Endothelial cell of umbilical vein (primary cell): Measurements from ENCODE around the gene ZNF81. TPM values are rescaled to one million over a fixed set of nuclear protein-coding genes. Genes with fewer than 3 reads are reported as not detected.
"Not testable (repeated sequence)": the region's sequence is repeated elsewhere in the genome, so short reads cannot be mapped to it uniquely, and the experiment has no call there.

Source experiments
- BruUV-seq: library from RNA; stranded (reverse); fragments of 400-500 nt; replicated peaks from 2 replicates; lab custom pipeline; 2021; lab: Mats Ljungman, UMichigan
- CTCF ChIA-PET: fragments of 300-600, 350-600 bp; sonication (Branson Sonifier 250); formaldehyde crosslinking; loops from one replicate; lab custom pipeline; 2021; ENCODE audit warnings: antibody characterized with exemption, inconsistent platforms; lab: Charles Lee
- POLR2A ChIA-PET: fragments of 300-600, 350-600 bp; sonication (Branson Sonifier 250); formaldehyde crosslinking; loops from one replicate; lab custom pipeline; 2021; ENCODE audit warnings: antibody characterized with exemption, inconsistent platforms; lab: Charles Lee
- DNase-seq: peaks from one replicate; pipeline ENCODE4 v3.0.0-alpha.2; 2011; ENCODE audit warnings: low read depth, low spot score
- FAIRE-seq: peaks from 2 replicates; lab custom pipeline; 2011; peaks lifted over from hg19 to GRCh38; lab: Jason Lieb, UNC
- H2AFZ ChIP-seq: 2 replicates; pipeline ENCODE4 v1.6.0; 2012; ENCODE audit warnings: low read depth, low read length, control low read depth, inconsistent platforms
- H3K27ac ChIP-seq: 2 replicates; pipeline ENCODE4 v1.5.1; 2011; ENCODE audit warnings: low read depth, mild to moderate bottlenecking, control low read depth, low read length, moderate library complexity; ENCODE audit not compliant: insufficient read depth
- H3K27me3 ChIP-seq, 2 experiments: 2 replicates each; pipeline versions ENCODE4 v1.6.0 to v1.6.1; 2011; ENCODE audit warnings: low read length in 2 of 2, mixed read lengths in 1 of 2; ENCODE audit not compliant: control insufficient read depth in 2 of 2, insufficient read depth in 2 of 2
- H3K36me3 ChIP-seq, 2 experiments: 2 replicates in 1 of 2; 3 replicates in 1 of 2; pipeline ENCODE4 v1.5.1; 2011; ENCODE audit warnings: low read length in 2 of 2, mild to moderate bottlenecking in 1 of 2, moderate library complexity in 1 of 2; ENCODE audit not compliant: control insufficient read depth in 2 of 2, insufficient read depth in 2 of 2; ENCODE audit errors: extremely low read depth in 1 of 2
- H3K4me1 ChIP-seq: 3 replicates; pipeline ENCODE4 v1.5.1; 2011; ENCODE audit warnings: mild to moderate bottlenecking, low read length; ENCODE audit not compliant: control insufficient read depth, insufficient read depth; ENCODE audit errors: extremely low read depth
- H3K4me2 ChIP-seq: 2 replicates; pipeline ENCODE4 v1.6.1; 2011; ENCODE audit warnings: low read length, control low read depth, mixed read lengths; ENCODE audit not compliant: insufficient read depth
- H3K4me3 ChIP-seq, 3 experiments: fragments of 200-600 bp in 1 of 3; sonication (generic), shearing (Covaris generic) in 1 of 3; replicated peaks in 1 of 3; 2 replicates each; pipeline ENCODE4 v1.5.1; 2011 to 2016; ENCODE audit warnings: control low read depth in 3 of 3, low read length in 3 of 3, mild to moderate bottlenecking in 2 of 3, inconsistent platforms in 1 of 3, low read depth in 1 of 3, moderate library complexity in 1 of 3; ENCODE audit not compliant: insufficient read depth in 1 of 3
- H3K79me2 ChIP-seq: 2 replicates; pipeline ENCODE4 v1.6.0; 2012; ENCODE audit warnings: low read length, inconsistent platforms; ENCODE audit not compliant: control insufficient read depth, insufficient read depth
- H3K9ac ChIP-seq: replicated peaks from 2 replicates; pipeline ENCODE3; 2011; ENCODE audit warnings: low read length, control low read depth; ENCODE audit not compliant: insufficient read depth; ENCODE audit errors: extremely low read depth
- H3K9me1 ChIP-seq: replicated peaks from 3 replicates; pipeline ENCODE4 v1.6.0; 2011; ENCODE audit warnings: mild to moderate bottlenecking, low read length; ENCODE audit not compliant: control insufficient read depth, insufficient read depth; ENCODE audit errors: extremely low read depth
- H3K9me3 ChIP-seq: replicated peaks from 2 replicates; pipeline ENCODE4 v1.5.1; 2012; ENCODE audit warnings: low read length, inconsistent platforms; ENCODE audit not compliant: control insufficient read depth, insufficient read depth
- H4K20me1 ChIP-seq: replicated peaks from 2 replicates; pipeline ENCODE3; 2011; ENCODE audit warnings: mild to moderate bottlenecking, low read length; ENCODE audit not compliant: control insufficient read depth, insufficient read depth; ENCODE audit errors: extremely low read depth
- CTCF ChIP-seq, 2 donors: IDR thresholded peaks; 1 replicate in 1 of 2; 2 replicates in 1 of 2; pipeline ENCODE4 v1.5.1; 2011; ENCODE audit warnings: low read length in 2 of 2, mild to moderate bottlenecking in 2 of 2, moderate library complexity in 2 of 2, control low read depth in 1 of 2, inconsistent platforms in 1 of 2, low read depth in 1 of 2; ENCODE audit not compliant: insufficient read depth in 1 of 2; ENCODE audit errors: extremely low read depth in 1 of 2
- EZH2 ChIP-seq: IDR thresholded peaks from 2 replicates; pipeline ENCODE4 v1.6.1; 2012; ENCODE audit warnings: borderline replicate concordance, low read depth, mild to moderate bottlenecking, moderate library complexity, low read length, inconsistent platforms; ENCODE audit not compliant: severe bottlenecking
- FOS ChIP-seq: IDR thresholded peaks from 2 replicates; pipeline ENCODE4 v1.6.1; 2011; ENCODE audit warnings: mild to moderate bottlenecking, low read length, moderate library complexity, borderline replicate concordance; ENCODE audit not compliant: insufficient read depth
- GATA2 ChIP-seq: IDR thresholded peaks from 2 replicates; pipeline ENCODE4 v1.7.0; 2011; ENCODE audit warnings: low read depth, mild to moderate bottlenecking, moderate library complexity, mixed read lengths, low read length; ENCODE audit not compliant: insufficient read length, insufficient read depth
- JUN ChIP-seq: IDR thresholded peaks from 2 replicates; pipeline ENCODE4 v1.6.1; 2011; ENCODE audit warnings: borderline replicate concordance, low read depth; ENCODE audit not compliant: insufficient read length, insufficient read depth
- MAX ChIP-seq: IDR thresholded peaks from 2 replicates; pipeline ENCODE4 v1.6.1; 2011; ENCODE audit not compliant: insufficient read depth, insufficient read length
- MYC ChIP-seq: IDR thresholded peaks from one replicate; pipeline ENCODE4 v1.6.1; 2011; ENCODE audit warnings: mild to moderate bottlenecking, low read depth, low read length
- POLR2A ChIP-seq: IDR thresholded peaks from 2 replicates; pipeline ENCODE4 v1.6.1; 2012; ENCODE audit warnings: low read depth, mild to moderate bottlenecking, control low read depth, low read length
- POLR2AphosphoS5 ChIP-seq: IDR thresholded peaks from 2 replicates; pipeline ENCODE4 v1.6.1; 2012; ENCODE audit warnings: low read depth, mild to moderate bottlenecking, control low read depth, low read length, moderate library complexity; ENCODE audit not compliant: insufficient read depth
- dilution Hi-C: fragments of 300-500 bp; cut with MboI; formaldehyde crosslinking; loops from one replicate; pipeline ENCODE4 v1.15.0; 2019; ENCODE audit warnings: low sequenced_read_pairs; ENCODE audit not compliant: extremely low pct_ligation_motif_present
- intact Hi-C: fragments of 100-400 bp; cut with micrococcal nuclease; formaldehyde crosslinking; loops from one replicate; pipeline ENCODE4 v1.10.0; 2022
- polyA plus RNA-seq, 4 experiments: library from polyadenylated mRNA; depleted of rRNA in 3 of 4; stranded (reverse) in 3 of 4; unstranded in 1 of 4; fragments of >200 nt; gene quantifications; 2 replicates each; pipeline versions ENCODE4 v1.2.1 to v1.2.3, GENCODE V29; 2011 to 2012; ENCODE audit warnings: missing spikeins in 1 of 4
- total RNA-seq: library from RNA; stranded (reverse); gene quantifications from 2 replicates; pipeline ENCODE4 v1.2.3, GENCODE V29; 2021

The ZNF81 gene
- total and polyA plus RNA-seq, 2 donors (not counting 3 experiments of a cell fraction or from before 2014, with no cell fraction given), result 2.7 to 6.4 TPM

GRCh38 chrX:47802589-47802988, 34.1 kb upstream of the ZNF81 start:
- no peaks in the 10 kb centered on the region for H3K4me1 ChIP-seq
- no peak overlapping the region for H2AFZ ChIP-seq
- intact Hi-C loops, result no loop called here
- no TSS peak for BruUV-seq
- FAIRE-seq (no peak), DNase-seq (no peak)
- dilution Hi-C loops, result no loop called here
- H3K27ac ChIP-seq, result no peak overlapping the region
- H3K79me2 ChIP-seq, result no peaks in the 10 kb centered on the region
- ChIA-PET CTCF (no interaction called here), POLR2A (interaction anchor here (0.6 kb wide), 1 partner anchor 11 kb away, joined by 3 read pairs; no protein-coding TSS in a partner anchor)
- H4K20me1 ChIP-seq, result no peaks in the 10 kb centered on the region
- no peaks in the 10 kb centered on the region for H3K36me3 ChIP-seq
- H3K4me2 ChIP-seq, result no peak overlapping the region
- H3K27me3 ChIP-seq, result peaks cover 2% of the 10 kb centered on the region in 2 experiments
- no peaks in the 10 kb centered on the region for H3K9me3 ChIP-seq
- no peaks in the 10 kb centered on the region for H3K9me1 ChIP-seq
- H3K4me3 ChIP-seq, result no peak overlapping the region
- no peak overlapping the region for H3K9ac ChIP-seq
- TF ChIP-seq JUN (no peak), EZH2 (no peak), MAX (no peak), POLR2AphosphoS5 (no peak), GATA2 (no peak), FOS (no peak), POLR2A (no peak), CTCF (IDR thresholded peaks at IDR 0.05; ENCODE audit: extremely low read depth in 1 of 2, insufficient read depth in 1 of 2, low read depth in 1 of 2, low read length in 2 of 2) (no peak), MYC (no peak)

- POLR2A ChIA-PET, H3K79me2 ChIP-seq, dilution Hi-C loops, CTCF ChIA-PET, H4K20me1 ChIP-seq, H3K4me1 ChIP-seq, H3K27ac ChIP-seq, H3K36me3 ChIP-seq, H3K27me3 ChIP-seq, H3K4me2 ChIP-seq, H3K9me3 ChIP-seq, intact Hi-C loops, H3K9ac ChIP-seq, H3K4me3 ChIP-seq, H3K9me1 ChIP-seq, DNase-seq, H2AFZ ChIP-seq, BruUV-seq: not testable (repeated sequence)
- peak; percentile 93 for FAIRE-seq
Observed at GRCh38 chrX:47803103-47803502, 33.6 kb upstream of the ZNF81 start.
